Measurements from ENCODE around the gene SPSB4.

Gene SPSB4

DNA sequence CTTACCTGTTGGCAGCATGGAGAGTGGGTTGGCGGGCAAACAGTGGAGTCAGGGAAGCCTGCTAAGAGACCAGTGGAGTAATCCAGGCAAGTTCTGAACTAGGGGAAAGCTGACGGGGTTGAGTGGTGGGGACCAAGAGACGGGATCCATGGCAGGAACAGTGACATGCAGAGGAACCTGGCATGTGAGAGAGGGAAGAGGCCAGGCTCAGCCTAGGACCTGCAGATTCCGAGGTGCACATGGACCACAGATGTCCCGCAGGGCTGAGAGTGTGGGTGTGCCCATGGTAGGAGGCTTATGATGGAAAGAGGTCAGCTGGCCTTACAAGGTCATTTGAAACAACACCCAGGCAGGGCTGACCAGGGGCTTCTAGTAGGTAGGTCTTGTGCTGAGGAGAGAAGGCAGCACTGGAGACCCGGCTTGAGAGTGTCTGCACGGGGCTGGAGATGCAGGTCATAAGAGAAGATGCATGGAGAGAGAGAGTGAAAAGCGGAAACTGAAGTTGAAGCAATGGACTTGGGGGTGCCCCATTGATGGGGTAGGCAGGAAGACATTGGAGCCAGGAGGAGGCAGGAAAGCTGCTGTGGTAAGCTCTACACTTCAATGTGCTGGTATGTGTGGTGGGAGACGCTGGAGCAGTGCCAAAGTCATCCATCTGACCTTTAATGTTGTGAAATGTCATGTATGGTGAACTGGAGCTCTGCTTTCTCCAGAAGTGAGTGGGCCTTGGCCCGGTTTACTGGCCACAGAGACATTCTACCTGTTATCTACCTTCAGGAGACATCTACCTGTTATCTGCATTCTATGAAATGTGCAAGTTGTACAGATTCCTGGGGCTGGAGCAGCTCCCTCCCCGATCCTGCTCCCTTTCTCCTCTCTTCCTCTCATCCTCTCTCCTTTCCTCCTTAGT, 4.6 kb downstream of the SPSB4 start:
- DNase-seq = no peak

DNA sequence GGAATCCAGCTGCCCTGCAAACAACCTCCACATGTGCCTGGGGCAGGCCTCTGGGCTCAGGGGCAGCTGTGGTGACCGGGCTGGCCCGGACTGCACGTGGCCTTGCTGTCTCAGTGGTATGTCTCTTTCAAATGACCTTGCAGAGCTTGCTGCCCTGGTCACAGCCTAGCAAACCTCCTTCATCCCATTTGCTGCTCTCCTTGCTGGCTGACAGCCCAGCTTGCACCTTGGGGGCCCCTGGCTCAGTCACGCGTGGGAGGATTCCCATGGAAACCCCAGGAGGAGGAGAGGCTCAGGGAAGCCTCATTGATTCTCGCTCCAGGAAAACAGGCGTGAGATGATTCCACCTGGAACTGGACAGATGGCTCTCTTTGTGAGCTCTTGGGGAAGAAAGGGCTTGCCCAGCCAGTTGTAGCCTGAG, 5.6 kb downstream of the SPSB4 start:
- no peak for DNase-seq

DNA sequence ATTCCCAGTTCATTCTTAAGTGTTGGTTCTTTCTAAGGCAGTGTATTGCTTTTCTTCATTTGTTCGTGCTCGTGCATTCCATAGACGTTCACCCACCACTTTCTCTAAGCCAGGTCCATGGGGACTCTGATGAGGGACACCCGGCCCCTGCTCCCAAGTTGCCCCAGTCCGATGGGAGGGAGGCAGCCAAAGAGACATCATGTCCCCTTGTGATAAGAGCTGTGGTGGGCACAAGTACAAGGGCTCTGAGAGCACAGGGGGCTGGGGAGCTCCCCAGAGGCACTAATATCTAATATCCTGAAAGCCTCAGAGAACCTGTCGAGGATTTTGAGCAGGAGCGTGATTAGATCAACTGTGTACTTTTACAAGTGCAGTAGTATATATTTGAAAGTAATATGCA, 6.3 kb downstream of the SPSB4 start:
- DNase-seq = no peak

DNA sequence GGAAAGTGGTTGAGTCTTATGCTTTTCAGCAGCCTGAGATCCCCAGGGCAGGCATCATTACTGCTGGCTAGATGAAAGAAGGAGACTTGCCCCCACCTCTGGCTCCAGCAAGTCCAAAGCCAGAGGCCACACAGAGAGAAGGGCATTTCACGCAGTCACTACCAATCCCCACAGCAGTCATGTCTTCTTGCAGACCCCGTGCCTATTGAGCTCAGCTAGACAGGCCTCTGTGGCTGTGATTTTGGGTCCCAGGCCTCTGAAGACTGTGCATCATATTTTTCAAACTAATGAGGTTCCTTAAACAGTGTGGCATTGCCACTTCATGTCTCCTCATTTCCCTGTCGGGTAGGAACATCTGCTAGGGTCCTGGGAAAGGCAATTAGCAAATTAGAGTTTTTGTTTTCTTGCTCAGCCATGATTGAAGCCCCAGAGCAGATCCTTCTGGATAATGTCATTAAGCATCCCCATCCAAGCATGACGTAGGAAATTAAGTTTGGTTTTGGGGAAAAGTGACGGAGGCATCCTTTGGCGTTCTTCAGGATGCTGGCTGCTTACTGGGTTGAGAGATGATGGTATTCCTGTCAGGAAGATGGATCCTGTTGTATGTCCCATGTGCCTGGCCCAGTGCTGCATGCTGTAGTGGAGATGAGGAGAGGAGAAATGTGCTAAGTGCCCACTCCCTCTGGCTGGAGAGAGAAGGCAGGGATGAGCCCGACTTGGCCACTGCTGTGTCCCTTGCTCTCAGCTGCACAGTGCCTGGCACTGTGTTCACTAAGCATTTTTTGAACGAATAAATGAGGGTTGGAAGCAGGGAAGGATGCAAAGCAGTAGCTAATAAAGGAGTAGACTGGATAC, 7.0 kb downstream of the SPSB4 start:
- DNase-seq = no peak

DNA sequence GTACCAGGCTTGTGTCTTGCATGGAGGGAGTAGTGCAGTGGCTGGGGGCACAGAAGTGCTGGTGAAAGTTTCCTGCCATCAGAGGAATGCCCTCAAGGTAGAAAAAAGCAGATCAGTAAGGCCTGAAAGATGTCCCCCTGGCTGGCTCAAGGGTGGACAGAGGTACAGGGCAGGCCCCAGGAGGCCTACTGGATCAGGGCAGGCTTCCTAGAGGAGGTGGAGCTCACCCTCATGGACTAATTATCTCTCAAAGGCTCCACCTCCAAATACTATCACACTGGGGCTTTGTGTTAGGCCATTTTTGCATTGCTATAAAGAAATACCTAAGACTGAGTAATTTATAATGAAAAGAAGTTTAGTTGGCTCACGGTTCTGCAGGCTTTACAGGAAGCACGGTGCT, 7.8 kb downstream of the SPSB4 start:
- no peak for DNase-seq

DNA sequence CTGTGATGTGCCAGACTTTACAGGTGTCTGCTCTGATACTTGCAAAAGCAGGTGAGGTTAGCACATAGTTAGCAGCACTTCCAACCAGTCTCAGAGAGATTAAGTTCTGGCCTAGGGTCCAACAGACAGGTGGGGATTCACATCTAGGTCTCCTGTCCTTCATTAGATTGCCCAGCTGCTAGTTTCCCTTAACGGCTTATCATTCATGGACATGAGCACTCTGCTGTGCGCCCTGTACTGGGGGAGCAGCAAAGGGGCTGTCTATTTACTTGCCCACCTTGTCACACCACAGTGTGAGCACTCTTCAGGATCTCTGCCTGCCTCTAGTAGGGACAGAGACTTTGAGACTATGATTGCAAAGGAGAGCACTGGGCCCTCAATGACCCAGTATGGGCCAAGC, 8.7 kb downstream of the SPSB4 start:
- DNase-seq = no peak

DNA sequence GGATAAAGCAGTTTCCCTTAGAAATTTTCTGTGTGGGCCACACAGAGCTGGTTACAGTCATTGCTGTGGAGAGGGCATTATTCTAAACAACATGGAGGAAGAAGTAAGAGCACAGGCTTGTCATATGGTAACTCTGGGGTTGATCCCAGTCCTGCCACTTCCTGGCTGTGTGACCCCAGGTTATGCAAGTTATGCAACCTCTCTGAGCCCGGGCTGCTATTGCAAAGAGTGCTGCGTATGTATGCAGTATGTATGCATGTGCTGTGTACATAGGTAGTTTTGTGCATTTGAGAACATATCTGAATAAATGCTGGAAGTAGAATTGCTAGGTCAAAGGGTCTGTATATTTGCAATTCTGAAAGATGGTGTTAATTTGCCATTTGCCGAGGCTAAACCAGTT, 9.2 kb downstream of the SPSB4 start:
- no peak for DNase-seq

DNA sequence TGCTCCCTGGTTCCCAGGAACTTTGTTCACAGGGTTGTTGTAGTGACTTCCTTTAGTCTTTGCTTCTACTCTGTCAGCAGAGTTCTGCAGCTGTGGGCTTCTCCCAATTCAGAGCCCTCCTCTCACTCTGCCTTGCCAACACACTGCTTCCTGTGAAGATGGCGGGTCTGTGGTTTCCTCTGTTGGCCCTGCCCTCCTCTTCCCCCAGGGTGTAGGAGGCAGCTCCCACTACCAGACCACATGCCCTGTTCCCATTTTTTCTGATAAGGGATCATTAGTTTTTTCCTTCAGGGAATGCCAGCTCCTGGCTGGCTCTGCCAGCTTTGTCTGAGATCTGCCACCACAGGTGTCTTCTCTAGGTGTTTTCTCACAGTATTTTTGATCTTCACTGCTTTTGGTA, 12.7 kb downstream of the SPSB4 start:
- DNase-seq = no peak

DNA sequence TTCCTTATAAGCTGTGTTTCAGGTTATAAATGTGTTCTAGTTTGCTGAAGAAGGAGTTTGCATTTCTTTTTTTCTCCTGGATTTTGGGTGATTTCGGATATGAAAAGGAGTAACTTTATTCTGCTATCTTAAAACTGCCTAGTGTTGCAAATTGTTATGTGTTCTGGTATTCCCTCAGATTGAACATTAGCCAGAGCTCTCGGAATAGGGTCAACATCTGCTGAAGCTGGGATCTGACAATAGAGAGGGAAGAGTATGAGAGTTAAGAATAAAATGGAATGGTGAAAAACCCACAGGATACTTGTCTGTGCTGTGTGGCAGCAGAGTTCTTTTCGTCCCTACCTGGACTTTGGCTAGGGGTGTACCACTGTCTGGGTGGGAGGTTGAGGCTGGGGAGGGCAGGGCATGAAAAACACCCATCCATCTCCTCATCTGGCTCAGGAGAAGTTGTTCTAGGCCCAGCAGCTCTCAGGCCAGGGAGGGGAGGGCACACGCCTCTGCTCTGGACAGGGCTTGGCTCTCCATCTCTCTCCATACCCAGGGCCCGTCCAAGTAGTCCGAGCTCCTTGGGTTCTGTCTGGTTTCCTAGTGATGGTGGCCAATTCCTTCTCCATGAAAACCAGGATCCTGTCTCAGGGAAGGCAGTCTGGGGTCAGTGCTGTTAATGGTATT, 13.2 kb downstream of the SPSB4 start:
- DNase-seq = no peak

DNA sequence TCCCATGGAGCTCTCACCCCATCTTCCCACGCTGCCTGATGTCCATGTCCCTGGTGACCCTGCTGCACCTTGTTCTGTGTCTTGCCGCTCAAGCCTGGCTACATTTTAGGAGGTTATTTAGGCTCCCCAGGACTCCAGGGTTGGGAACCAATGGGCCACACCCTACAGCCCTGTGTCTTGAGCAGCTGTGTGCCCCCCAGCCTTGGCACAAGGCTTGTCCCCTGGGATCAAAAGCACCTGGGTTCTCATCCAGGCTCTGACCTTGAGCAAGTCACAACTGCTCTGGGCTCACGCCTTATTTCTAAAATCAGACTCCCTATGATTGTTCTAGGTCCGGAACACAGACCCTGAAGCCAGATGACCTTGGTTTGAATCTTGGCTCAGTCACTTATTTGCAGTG, 14.1 kb downstream of the SPSB4 start:
- no peak for DNase-seq

DNA sequence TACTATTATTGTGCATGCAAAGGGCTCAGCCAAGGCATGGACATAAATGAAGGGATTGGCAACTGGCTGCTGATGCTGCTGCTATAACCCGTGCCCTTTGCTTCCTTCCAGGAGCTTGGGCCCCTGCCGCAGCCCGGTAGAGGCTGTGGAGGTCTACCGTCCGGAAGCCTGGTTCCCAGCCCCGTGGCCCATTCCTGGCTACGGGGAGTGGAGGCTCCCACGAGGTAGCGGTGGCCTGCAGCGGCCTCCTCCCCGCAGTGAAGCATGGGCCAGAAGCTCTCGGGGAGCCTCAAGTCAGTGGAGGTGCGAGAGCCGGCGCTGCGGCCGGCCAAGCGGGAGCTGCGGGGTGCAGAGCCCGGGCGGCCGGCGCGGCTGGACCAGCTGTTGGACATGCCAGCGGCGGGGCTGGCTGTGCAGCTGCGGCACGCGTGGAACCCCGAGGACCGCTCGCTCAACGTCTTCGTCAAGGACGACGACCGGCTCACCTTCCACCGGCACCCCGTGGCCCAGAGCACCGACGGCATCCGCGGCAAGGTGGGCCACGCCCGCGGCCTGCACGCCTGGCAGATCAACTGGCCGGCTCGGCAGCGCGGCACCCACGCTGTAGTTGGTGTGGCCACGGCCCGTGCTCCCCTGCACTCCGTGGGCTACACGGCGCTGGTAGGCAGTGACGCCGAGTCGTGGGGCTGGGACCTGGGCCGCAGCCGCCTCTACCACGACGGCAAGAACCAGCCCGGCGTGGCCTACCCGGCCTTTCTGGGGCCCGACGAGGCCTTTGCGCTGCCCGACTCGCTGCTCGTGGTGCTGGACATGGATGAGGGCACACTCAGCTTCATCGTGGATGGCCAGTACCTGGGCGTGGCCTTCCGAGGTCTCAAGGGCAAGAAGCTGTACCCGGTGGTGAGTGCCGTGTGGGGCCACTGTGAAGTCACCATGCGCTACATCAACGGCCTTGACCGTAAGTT, 15.0 kb downstream of the SPSB4 start:
- DNase-seq = no peak

DNA sequence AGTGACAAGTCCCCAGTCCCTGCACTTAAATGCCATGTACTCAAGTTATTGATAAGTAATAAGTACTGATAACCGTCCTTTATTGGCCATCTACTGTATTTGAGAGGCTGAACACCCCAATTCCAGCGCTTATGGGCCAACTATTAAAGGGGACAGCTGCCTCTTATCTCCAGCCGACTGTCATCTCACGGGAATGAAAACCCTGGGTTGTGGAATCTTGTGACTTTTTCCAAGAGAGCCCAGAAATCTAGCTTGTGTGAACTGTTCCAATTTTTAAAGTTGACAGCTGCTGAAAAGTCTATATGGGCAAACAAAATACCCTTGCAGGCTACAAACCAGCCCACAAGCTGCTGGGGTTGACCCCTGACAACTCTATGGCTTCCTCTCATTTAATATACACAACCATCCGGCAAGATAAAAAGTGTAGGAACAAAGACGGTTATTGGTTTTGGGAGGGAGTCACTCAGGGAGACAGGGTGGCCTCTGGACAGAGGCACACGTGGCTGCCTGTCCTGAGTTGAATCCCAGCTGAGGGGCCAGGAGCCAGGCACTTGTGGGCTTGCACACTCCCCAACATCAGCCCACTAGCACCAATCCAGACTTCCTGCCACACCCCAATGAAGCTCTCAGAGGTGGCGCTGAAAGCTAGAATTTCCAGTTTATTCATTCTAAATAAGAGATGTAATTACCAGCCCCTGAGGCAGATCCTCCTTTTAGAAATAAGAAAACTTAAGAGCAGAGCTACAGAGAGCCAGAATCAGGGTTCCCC, 16.2 kb downstream of the SPSB4 start:
- no peak for DNase-seq

DNA sequence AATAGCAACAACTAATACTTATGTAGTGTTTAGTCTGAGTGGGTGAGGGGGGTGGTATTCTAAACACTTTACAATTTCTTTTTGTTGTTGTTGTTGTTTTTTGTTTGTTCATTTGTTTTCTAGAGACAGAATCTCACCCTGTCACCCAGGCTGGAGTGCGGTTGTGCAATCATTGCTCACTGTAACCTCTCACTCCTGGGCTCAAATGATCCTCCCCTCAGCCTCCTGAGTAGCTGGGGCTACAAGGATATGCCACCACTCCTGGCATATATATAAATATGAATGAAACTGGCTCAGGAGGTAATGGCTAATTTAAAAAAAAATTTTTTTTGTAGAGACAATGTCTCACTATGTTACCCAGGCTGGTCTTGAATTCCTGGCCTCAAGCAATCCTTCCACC, 19.1 kb downstream of the SPSB4 start:
- DNase-seq = no peak

DNA sequence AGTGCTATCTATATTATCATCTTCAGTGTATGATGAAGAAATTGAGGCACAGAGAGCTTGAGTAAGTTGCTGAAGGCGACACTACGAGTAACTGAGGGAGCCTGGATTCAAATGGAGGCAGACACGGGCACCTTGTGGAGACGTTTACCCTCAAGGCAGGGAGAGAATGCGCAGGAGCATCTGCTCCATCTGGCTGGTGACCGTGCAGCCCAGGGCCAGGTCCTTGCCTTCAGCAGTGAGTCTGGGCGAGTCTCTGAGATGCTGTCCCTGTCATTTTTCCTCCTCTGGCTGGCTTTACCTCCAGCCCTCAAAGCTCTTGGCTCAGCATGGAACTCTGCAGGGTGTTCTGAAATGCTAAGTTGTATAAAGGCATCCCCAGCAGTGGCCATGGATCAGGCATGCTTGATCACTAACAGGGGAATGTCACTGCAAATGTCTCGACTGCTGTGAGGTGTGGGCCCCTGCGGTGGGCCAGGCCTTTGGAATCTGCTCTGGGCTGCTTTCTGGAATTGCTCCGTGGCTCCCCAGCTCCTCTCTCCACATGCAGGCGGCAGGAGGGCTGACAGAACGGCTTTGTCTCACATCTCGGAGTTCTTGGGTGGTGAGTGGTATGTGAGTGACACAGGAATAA, 19.7 kb downstream of the SPSB4 start:
- DNase-seq = no peak

DNA sequence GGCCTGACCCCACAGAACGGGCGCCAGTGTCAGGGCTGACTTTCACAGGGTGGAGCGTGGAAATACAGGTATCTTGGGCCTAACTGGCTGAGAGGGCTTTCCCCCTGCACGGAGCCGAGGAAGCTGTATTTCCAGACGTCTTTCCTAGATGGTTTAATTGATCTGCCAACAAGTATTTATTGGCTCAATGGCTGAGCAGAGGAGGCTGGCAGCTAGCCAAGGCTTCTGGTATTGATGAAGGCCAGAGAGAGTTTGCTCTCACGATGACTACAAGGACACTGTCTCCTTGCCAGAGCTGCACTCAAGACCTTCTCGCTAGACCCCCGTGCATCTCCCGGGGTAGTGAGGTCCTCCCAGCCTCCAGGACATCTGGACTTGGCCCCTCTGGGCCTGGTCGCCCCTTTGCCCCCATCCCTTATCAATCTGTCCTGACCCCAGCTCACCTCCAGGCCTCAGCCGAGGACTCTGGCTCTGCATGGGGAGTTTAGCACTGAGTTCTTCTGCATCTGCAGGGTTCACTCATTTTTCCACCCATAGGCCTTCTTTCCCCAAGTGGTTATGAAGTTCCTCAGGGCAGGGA, 20.6 kb downstream of the SPSB4 start:
- no peak for DNase-seq

DNA sequence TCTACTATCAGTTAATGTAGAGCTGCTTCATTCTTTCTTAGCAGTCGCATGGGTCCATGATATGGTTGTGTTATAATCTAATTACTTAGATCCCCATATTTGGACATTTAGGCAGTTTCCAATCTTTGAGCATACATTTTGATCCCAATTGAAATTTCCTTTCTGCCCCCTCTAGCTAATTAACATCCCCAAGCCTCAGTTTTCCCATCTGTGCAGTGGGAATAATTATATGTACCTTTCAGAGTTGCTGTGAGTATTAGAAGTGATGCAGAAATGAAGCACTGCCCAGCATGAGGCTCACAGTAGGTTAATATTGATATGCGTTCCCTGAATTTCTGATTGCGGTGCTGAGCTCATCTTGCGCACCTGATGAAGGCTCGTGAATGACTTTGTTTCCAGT, 21.8 kb downstream of the SPSB4 start:
- no peak for DNase-seq

DNA sequence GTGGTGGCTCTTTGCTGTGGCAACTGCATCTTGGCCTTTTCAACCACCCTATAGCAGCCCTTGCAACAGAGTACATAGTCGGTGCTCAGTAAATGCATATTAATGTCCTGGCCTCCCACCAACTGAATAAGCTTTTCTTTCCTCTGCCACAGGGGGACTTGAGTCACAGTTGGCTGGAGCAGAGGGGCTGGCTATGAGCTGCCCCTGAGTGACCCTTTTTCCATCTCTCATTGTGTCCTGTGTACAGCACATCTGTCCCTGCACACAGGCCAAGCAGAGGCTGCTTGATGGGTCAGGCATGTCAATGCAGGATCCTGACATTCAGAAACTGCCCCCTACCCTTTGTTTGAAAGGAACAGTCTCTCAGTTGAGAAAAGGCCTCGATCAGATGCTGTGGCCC, 22.4 kb downstream of the SPSB4 start:
- no peak for DNase-seq

DNA sequence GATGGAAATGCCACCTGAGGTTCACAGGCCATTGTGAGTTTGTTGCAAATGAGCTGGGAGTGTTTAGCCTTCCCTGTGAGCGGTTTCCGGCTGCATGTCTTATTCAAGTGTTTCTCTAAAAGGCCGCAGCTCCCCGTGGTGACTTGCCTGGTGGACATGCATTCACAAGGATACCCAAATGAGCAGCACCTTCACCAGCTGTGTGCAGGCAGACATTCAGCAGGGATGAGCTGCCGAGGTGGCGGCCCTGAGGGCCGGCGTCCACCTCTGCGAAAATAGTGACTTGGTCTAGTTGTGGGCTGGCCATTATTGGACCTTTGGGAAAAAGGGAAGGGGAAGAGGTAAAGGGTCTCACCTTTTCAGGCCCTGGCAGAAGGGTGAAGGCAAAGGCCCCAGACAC, 23.4 kb downstream of the SPSB4 start:
- no peak for DNase-seq

DNA sequence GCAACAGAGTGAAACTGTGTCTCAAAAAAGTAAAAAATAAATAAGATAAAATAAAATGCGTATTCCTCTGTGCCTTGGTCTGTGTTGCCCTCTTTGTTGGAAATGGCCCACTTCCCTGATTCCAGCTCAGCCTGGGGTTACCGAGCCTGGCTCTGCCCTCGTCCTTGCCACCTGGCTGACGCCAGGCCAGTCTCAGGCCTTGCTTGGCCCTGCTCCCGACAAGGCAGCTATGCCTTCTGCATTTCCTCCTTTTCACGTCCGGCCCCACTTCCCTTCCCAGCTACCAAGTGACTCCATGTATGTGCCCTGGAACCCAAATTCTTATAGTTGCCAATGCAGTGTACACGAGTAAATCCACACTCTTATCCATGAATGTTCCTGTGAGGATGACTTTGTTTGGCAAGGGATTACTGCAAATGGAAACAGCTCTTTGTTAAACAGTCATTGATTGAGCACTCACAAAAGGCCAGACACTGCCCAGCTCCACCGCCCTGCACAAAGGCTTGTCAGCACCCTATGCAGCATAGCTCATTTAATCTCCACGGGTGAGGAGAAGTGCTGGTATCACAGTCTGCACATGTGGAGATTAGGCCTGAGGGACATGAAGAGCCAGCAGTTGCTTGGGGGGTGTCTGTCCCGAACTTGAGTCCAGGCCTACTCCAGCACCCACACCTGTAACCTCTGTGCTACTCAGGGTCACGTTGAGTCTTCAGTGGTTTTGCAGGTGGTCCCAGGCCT, 25.1 kb downstream of the SPSB4 start:
- no peak for DNase-seq

All from activated CD4-positive, alpha-beta T cell treated with anti-CD3 and anti-CD28 coated beads, Interleukin-2, amount 50 U/mL, for 1 hour (primary cell).